RWPE2 (cell line): ENCODE data around the gene TBKBP1.

Experiments used
- ATAC-seq: fragments of 200-7000 bp; cut with Tn5 transposase; 3 replicates; pipeline ENCODE4 v1.9.1; 2021; ENCODE audit warnings: low read depth
- DNase-seq: peaks from one replicate; pipeline ENCODE4 v3.0.0-alpha.2; 2020; ENCODE audit warnings: low spot score
- H3K27ac ChIP-seq: fragments of 450-650 bp; 2 replicates; pipeline ENCODE4 v1.5.1; 2017; ENCODE audit warnings: mild to moderate bottlenecking; ENCODE audit not compliant: poor library complexity, severe bottlenecking
- H3K27me3 ChIP-seq: fragments of 250-450 bp; sonication (Bioruptor Pico); 2 replicates; pipeline ENCODE4 v1.5.1; 2021; ENCODE audit warnings: mild to moderate bottlenecking, moderate library complexity; ENCODE audit not compliant: insufficient read depth, poor library complexity, severe bottlenecking
- H3K36me3 ChIP-seq: fragments of 250-450 bp; sonication (Bioruptor Pico); 2 replicates; pipeline ENCODE4 v1.5.1; 2020; ENCODE audit warnings: low read depth, mild to moderate bottlenecking, moderate library complexity
- H3K4me1 ChIP-seq: fragments of 250-450 bp; sonication (Bioruptor Pico); 2 replicates; pipeline ENCODE4 v1.5.1; 2021; ENCODE audit warnings: mild to moderate bottlenecking, moderate library complexity; ENCODE audit not compliant: insufficient read depth, poor library complexity, severe bottlenecking
- H3K4me3 ChIP-seq: fragments of 250-450 bp; sonication (Bioruptor Pico); 2 replicates; pipeline ENCODE4 v1.5.1; 2021; ENCODE audit warnings: mild to moderate bottlenecking, moderate library complexity; ENCODE audit not compliant: severe bottlenecking
- H3K9me3 ChIP-seq: fragments of 250-450 bp; sonication (Bioruptor Pico); 2 replicates; pipeline ENCODE4 v1.5.1; 2021; ENCODE audit warnings: mild to moderate bottlenecking, moderate library complexity; ENCODE audit not compliant: severe bottlenecking
- CTCF ChIP-seq: fragments of 450-650 bp; IDR thresholded peaks from one replicate; pipeline ENCODE4 v1.5.1; 2017; ENCODE audit warnings: mild to moderate bottlenecking, moderate library complexity; ENCODE audit not compliant: poor library complexity, severe bottlenecking

The TBKBP1 gene

GRCh38 chr17:47685556-47686275, 8.2 kb upstream of the TBKBP1 start:
- DNase-seq (no peak), ATAC-seq (0 out of 3 replicates have a peak, but pooled peaks have one; percentile 11)
- no peak overlapping the region for H3K4me3 ChIP-seq
- H3K4me1 ChIP-seq: no peaks in the 10 kb centered on the region
- H3K36me3 ChIP-seq: peaks cover 54% of the 10 kb centered on the region
- H3K27ac ChIP-seq: peak overlapping the region; percentile 35
- no peaks in the 10 kb centered on the region for H3K9me3 ChIP-seq
- TF ChIP-seq CTCF: no peak
- no peaks in the 10 kb centered on the region for H3K27me3 ChIP-seq

DNA sequence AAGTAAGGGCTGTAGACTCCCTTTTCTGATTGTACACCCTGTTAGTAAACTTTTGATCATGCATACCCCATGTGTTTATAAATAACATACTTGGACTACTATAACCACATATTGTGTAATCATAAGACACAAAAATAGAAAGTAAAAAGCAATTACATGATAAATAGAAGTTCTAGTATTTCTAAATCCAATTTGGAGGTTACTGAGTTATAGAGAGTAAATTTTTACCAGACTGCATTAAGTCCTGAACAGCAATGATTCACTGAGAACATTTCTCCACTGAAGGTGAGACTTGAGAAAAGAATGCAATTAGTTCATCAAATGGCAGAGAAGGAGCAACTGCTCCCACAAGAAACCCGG, 7.7 kb upstream of the TBKBP1 start:
- peak overlapping the region; percentile 35 for H3K27ac ChIP-seq
- H3K4me3 ChIP-seq: no peak overlapping the region
- no peaks in the 10 kb centered on the region for H3K9me3 ChIP-seq
- H3K27me3 ChIP-seq: no peaks in the 10 kb centered on the region
- no peaks in the 10 kb centered on the region for H3K4me1 ChIP-seq
- ATAC-seq (peak; percentile 41), DNase-seq (no peak)
- TF ChIP-seq CTCF: no peak
- peaks cover 48% of the 10 kb centered on the region for H3K36me3 ChIP-seq

DNA sequence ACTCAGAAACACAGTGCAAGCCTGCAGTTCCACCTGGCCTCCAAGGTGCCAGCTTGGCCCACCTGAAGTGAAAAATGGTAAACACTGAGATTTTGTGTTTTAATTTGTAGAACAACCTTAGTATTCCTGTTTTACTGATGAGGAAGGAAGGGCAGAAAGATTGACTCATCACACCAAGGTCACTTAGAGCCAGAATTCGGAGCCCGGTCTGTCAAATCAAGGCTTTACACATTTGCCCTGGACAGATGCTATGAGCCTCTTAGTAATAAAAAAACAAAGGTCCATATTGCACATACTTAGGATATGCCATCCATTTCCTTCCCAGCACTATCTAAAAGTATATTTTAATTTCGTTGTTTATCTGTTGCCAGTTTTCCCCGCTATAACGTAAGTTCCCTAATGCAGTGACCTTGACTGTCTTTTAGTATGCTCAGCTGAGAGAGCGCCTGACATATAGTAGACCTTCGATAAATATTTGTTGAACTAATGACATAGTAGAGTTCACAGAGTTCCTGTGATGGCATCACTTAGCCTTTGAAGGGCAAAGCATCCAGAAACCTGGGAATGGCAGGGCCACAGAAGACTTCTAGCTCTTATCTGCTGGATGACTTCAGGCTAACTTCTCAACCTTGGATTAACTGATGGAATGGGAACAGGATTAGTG, 7.2 kb upstream of the TBKBP1 start:
- Histone ChIP-seq H3K36me3 (peaks cover 43% of the 10 kb centered on the region), H3K9me3 (no peaks in the 10 kb centered on the region), H3K27me3 (no peaks in the 10 kb centered on the region), H3K4me3 (no peak overlapping the region), H3K27ac (peak overlapping the region; percentile 35), H3K4me1 (no peaks in the 10 kb centered on the region)
- no peak for TF ChIP-seq CTCF
- DNase-seq (no peak), ATAC-seq (no peak)

GRCh38 chr17:47687328-47687690, 6.7 kb upstream of the TBKBP1 start:
- ATAC-seq (no peak), DNase-seq (no peak)
- Histone ChIP-seq H3K4me3 (no peak overlapping the region), H3K4me1 (no peaks in the 10 kb centered on the region), H3K9me3 (no peaks in the 10 kb centered on the region), H3K27me3 (no peaks in the 10 kb centered on the region), H3K27ac (peak overlapping the region; percentile 35), H3K36me3 (peaks cover 38% of the 10 kb centered on the region)
- TF ChIP-seq CTCF: no peak

DNA sequence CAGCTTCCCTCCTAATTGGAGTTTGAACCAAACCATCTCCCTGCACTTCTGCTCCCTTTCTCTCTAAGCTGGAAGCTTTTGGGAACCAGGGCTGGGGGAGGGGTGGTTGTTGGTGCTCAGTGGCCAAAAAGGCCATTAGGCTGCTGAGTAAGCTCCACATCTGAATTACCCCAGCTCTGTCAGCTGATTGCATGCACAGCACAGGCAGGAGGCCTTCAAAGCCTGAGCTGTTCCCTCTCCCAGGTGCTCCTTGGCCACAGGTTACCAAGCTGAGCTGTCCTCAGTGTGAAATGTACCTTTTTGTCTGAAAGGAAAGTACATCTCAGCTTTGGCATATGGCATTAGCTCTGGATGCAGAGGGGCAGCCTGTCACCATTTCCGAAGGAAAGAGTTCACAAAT, 6.2 kb upstream of the TBKBP1 start:
- H3K27ac ChIP-seq: peak overlapping the region; percentile 35
- H3K36me3 ChIP-seq: peaks cover 33% of the 10 kb centered on the region
- no peak overlapping the region for H3K4me3 ChIP-seq
- H3K27me3 ChIP-seq: no peaks in the 10 kb centered on the region
- no peak for DNase-seq
- ATAC-seq: peak; percentile 35; the same call in 2 of the 3 replicates
- no peaks in the 10 kb centered on the region for H3K9me3 ChIP-seq
- no peak for TF ChIP-seq CTCF
- no peaks in the 10 kb centered on the region for H3K4me1 ChIP-seq
